ENCODE data around the gene CEP44.
"Not testable (repeated sequence)": the region's sequence is repeated elsewhere in the genome, so short reads cannot be mapped to it uniquely, and the experiment has no call there.

Gene CEP44

GRCh38 chr4:174369985-174370384, 86.3 kb downstream of the CEP44 start:
- in situ Hi-C loops (cut with MboI; ENCODE audit: low pct_unique_long_range_greater_than_20kb, low sequenced_read_pairs), result loop anchor here (25.0 kb wide), 1 partner anchor 267 kb away; no protein-coding TSS in a partner anchor
- no peak for DNase-seq

- in situ Hi-C loops (cut with MboI; ENCODE audit: low pct_unique_long_range_greater_than_20kb, low sequenced_read_pairs), result loop anchor here (25.0 kb wide), 1 partner anchor 263 kb away; no protein-coding TSS in a partner anchor
- no peak for DNase-seq
Measured at GRCh38 chr4:174373821-174374220, 90.1 kb downstream of the CEP44 start.

GRCh38 chr4:174375422-174375821, 91.7 kb downstream of the CEP44 start:
- in situ Hi-C loops (cut with MboI; ENCODE audit: low pct_unique_long_range_greater_than_20kb, low sequenced_read_pairs), result no loop called here
- DNase-seq, result no peak

- in situ Hi-C loops (cut with MboI; ENCODE audit: low pct_unique_long_range_greater_than_20kb, low sequenced_read_pairs), result no loop called here
- no peak for DNase-seq
Measured at GRCh38 chr4:174377613-174378012, 93.9 kb downstream of the CEP44 start.

GRCh38 chr4:174378951-174379350, 95.2 kb downstream of the CEP44 start:
- DNase-seq, result no peak
- in situ Hi-C loops (cut with MboI; ENCODE audit: low pct_unique_long_range_greater_than_20kb, low sequenced_read_pairs), result no loop called here

GRCh38 chr4:174380206-174380605, 96.5 kb downstream of the CEP44 start:
- in situ Hi-C loops (cut with MboI; ENCODE audit: low pct_unique_long_range_greater_than_20kb, low sequenced_read_pairs); DNase-seq: not testable (repeated sequence)

DNA sequence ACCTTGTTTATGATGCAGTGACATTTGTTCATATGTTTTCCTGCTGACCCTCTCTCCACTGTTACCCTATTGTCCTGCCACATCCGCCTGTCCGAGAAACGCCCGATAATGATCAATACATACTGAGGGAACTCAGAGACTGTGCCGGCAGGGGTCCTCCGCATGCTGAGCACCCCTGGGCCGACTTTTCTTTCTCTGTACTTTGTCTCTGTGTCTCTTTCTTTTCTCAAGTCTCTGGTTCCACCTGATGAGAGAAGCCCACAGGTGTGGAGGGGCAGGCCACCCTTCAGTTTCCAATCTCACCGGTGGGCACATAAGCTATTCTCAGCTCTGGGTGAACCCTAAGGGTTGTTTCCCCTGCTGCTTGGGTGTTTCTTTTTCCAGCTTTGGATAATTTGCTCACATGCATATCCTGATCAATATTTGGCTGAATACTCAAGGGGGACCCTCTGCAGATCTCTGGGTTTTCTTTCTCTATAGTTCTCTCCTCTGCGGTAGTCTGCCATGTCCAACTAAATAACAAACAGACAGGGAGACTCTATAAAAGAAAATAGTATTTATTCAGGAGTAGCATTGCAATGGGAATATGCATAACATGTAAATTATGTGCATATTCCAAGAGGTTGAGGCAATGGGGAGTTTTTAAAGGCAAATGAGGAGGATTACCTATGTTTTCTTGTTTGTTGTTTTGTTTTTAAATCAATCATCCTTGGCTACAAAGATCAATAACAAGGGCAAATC, 97.2 kb downstream of the CEP44 start:
- in situ Hi-C loops (cut with MboI; ENCODE audit: low pct_unique_long_range_greater_than_20kb, low sequenced_read_pairs), result no loop called here

GRCh38 chr4:174381440-174381800, 97.7 kb downstream of the CEP44 start:
- DNase-seq, result no peak
- in situ Hi-C loops (cut with MboI; ENCODE audit: low pct_unique_long_range_greater_than_20kb, low sequenced_read_pairs), result no loop called here

More for the DNA sequence above, 97.2 kb downstream of the CEP44 start:
- no peak for DNase-seq

Measured in KBM-7 (cell line).